HEK293T (cell line): ENCODE measurements around the gene SDC4.

Source experiments
- ARNT ChIP-seq: fragments of 450-650 bp; IDR thresholded peaks from 2 replicates; pipeline ENCODE4 v1.6.1; 2017; ENCODE audit warnings: mild to moderate bottlenecking
- BHLHE40 ChIP-seq: fragments of 450-650 bp; IDR thresholded peaks from 2 replicates; pipeline ENCODE4 v1.6.1; 2016; ENCODE audit warnings: mild to moderate bottlenecking, moderate library complexity, borderline replicate concordance
- ELF4 ChIP-seq: fragments of 450-650 bp; IDR thresholded peaks from 2 replicates; pipeline ENCODE4 v1.6.1; 2017; ENCODE audit warnings: antibody characterized with exemption
- FOXK2 ChIP-seq: fragments of 450-650 bp; IDR thresholded peaks from 2 replicates; pipeline ENCODE4 v1.6.1; 2016; ENCODE audit warnings: mild to moderate bottlenecking
- SP1 ChIP-seq: fragments of 450-650 bp; IDR thresholded peaks from 2 replicates; pipeline ENCODE4 v1.6.1; 2017
- SUZ12 ChIP-seq: fragments of 450-650 bp; IDR thresholded peaks from 2 replicates; pipeline ENCODE4 v1.6.1; 2016; ENCODE audit warnings: mild to moderate bottlenecking
- TF ChIP-seq, protein P1 (sequence below): fragments of 450-650 bp; IDR thresholded peaks from 2 replicates; pipeline ENCODE4 v1.6.1; 2016

DNA sequence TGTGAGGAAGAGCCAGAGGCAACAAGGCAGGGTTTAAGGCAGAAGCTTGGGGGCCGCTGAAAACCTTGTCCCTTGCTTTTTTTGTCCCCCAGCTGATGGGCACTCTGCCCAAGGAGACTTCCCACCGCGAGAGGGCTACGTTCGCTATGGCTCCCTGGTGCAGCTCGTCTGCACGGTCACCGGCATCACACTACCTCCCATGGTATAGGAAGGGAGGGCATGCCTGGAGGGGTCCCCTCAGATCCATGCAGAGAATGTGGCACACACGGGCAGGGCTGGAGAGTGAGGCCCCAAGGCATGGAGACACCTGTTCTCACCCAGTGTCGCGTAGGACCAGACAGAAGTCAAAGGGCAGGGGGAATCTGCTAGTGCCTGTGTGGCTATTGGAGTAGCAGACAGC, 34.3 kb downstream of the SDC4 start:
- TF ChIP-seq SP1 (no peak), FOXK2 (no peak), SUZ12 (no peak), BHLHE40 (no peak), ELF4 (no peak), ARNT (no peak)
- TF ChIP-seq, protein P1, sequence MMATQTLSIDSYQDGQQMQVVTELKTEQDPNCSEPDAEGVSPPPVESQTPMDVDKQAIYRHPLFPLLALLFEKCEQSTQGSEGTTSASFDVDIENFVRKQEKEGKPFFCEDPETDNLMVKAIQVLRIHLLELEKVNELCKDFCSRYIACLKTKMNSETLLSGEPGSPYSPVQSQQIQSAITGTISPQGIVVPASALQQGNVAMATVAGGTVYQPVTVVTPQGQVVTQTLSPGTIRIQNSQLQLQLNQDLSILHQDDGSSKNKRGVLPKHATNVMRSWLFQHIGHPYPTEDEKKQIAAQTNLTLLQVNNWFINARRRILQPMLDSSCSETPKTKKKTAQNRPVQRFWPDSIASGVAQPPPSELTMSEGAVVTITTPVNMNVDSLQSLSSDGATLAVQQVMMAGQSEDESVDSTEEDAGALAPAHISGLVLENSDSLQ = no peak
